ENCODE measurements around the gene TTLL4. TPM values are rescaled to one million over a fixed set of nuclear protein-coding genes. Genes with fewer than 3 reads are reported as not detected.
A peak's percentile ranks its signal among the peaks of the same experiment; 100 is the strongest.

Gene TTLL4
- total and polyA plus RNA-seq, 8 donors: 26.0 to 52.0 (median 41.3) TPM

DNA sequence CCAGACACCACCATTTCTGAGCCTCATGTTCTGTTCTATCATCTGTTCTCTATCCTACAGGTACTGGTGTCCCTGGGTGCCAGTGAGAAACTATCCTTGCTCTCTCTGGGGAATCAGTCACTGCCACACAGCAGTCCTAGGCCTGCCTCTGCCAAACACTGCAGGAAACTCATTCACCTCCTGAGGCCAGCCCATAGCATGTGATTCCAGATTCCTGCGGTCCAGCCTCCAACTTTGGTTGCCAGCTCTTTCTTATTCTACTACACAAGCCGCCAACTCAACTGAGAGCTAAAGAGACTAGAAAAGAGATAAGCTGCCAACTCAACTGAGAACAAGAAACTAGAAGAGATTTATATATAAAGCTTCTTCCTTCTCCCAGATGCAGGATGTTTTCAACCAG lies 8.8 kb upstream of the TTLL4 start:
- no peaks in the 10 kb centered on the region for H3K9me3 ChIP-seq
- peaks cover 0 to 25% of the 10 kb centered on the region in 2 donors for H3K36me3 ChIP-seq
- no peak overlapping the region for H3K4me3 ChIP-seq
- no peak for ATAC-seq
- intact Hi-C loops (cut with DNase I): no loop called here
- no peaks in the 10 kb centered on the region for H3K27me3 ChIP-seq
- H3K4me1 ChIP-seq: no peaks in the 10 kb centered on the region
- TF ChIP-seq, protein P1, sequence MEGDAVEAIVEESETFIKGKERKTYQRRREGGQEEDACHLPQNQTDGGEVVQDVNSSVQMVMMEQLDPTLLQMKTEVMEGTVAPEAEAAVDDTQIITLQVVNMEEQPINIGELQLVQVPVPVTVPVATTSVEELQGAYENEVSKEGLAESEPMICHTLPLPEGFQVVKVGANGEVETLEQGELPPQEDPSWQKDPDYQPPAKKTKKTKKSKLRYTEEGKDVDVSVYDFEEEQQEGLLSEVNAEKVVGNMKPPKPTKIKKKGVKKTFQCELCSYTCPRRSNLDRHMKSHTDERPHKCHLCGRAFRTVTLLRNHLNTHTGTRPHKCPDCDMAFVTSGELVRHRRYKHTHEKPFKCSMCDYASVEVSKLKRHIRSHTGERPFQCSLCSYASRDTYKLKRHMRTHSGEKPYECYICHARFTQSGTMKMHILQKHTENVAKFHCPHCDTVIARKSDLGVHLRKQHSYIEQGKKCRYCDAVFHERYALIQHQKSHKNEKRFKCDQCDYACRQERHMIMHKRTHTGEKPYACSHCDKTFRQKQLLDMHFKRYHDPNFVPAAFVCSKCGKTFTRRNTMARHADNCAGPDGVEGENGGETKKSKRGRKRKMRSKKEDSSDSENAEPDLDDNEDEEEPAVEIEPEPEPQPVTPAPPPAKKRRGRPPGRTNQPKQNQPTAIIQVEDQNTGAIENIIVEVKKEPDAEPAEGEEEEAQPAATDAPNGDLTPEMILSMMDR (IDR thresholded peaks at IDR 0.05): no peak
- no peak overlapping the region for H3K27ac ChIP-seq
- DNase-seq: no peak

DNA sequence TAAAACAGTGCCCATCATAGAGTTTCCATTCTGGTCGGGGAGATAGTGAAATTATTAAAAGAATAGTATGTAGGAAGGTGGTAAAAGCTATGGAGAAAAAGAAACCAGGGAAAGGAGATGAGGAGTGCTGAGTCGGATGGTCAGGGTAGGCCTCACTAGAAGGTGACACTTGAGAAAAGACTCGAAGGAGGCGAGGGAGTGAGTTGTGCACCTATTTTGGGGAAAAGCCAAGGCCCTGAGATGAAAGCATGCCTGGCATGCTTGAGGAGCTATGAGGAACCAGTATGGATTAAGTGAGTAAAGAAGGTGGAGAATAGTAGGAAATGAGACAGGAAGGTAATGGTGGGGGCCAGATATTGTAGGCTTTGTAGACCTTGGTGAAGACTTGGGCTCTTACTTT lies 7.3 kb upstream of the TTLL4 start:
- Histone ChIP-seq H3K4me1 (no peaks in the 10 kb centered on the region), H3K9me3 (no peaks in the 10 kb centered on the region), H3K27ac (no peak overlapping the region), H3K4me3 (no peak overlapping the region), H3K27me3 (no peaks in the 10 kb centered on the region), H3K36me3 (peaks cover 0 to 17% of the 10 kb centered on the region in 2 donors)
- intact Hi-C loops (cut with DNase I): no loop called here
- ATAC-seq: peak; percentile 57
- DNase-seq: no peak
- TF ChIP-seq, protein P1 (IDR thresholded peaks at IDR 0.05): no peak

DNA sequence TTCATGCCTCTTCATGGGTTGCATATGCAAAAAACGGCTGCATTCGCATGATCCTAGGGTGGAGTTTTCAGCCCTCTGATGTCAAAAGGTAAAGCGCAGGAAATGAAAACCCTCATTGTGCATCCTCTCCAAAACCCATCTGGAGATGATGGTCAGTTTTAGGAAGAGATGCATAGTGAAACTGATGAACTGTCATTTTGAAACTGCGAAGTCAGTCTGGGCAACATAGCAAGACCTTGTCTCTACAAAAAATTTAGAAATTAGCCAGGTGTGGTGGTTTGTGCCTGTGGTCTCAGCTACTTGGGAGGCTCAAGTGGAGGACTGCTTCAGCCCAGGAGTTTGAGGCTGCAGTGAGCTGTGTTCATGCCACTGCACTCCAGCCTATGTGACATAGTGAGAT lies 2.5 kb upstream of the TTLL4 start:
- Histone ChIP-seq H3K27ac (no peak overlapping the region), H3K4me1 (peaks cover 8 to 22% of the 10 kb centered on the region in 2 donors), H3K4me3 (no peak overlapping the region), H3K36me3 (no peaks in the 10 kb centered on the region), H3K27me3 (no peaks in the 10 kb centered on the region), H3K9me3 (no peaks in the 10 kb centered on the region)
- intact Hi-C loops (cut with DNase I): no loop called here
- TF ChIP-seq, protein P1 (IDR thresholded peaks at IDR 0.05): no peak
- ATAC-seq (no peak), DNase-seq (no peak)

DNA sequence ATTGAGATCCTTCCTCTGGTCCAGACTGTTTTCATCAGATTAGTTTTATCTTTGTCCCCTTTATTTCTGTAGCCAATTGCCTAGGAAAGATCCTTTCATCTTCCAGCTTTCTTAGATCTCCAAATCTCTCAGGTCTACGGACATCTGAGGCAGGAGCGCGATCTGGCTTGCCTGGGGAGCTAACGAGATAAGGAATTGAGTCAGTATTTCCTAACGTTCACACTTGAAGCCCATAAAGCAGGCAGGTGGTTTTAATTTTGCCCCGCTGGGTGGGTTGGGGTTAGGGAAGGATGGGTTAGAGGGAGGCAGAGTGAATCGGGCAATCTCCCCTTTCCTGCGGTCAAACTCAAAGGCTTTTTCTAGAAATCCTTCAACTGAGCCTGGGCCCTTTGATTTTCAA lies 727 bp upstream of the TTLL4 start:
- no peak for ATAC-seq
- no peak for DNase-seq
- TF ChIP-seq, protein P1 (IDR thresholded peaks at IDR 0.05): no peak
- H3K4me3 ChIP-seq: peak overlapping the region in 1 of 2 donors; percentile 95
- peaks cover 8 to 37% of the 10 kb centered on the region in 2 donors for H3K4me1 ChIP-seq
- no peaks in the 10 kb centered on the region for H3K27me3 ChIP-seq
- intact Hi-C loops (cut with DNase I): loop anchor here in 1 of 2 donors (10.0 kb wide), 1 partner anchor 135 kb away; no protein-coding TSS in a partner anchor
- no peak overlapping the region for H3K27ac ChIP-seq
- no peaks in the 10 kb centered on the region for H3K36me3 ChIP-seq
- no peaks in the 10 kb centered on the region for H3K9me3 ChIP-seq

DNA sequence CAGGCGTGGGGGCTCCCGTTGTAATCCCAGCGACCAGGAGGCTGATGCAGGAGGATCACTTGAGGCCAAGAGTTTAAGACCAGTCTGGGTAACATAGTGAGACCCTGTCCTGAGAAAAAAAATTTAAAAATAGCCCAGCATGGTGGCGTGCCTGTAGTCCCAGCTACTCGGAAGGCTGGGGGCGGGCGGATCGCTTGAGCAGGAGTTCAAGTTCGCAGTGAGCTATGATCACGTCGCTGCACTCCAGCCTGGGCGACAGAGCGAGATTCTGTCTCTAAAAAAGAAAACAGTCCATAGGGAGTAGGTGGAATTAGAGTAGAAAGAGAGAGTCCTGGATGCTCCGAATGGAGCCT lies 325 bp upstream of the TTLL4 start:
- H3K9me3 ChIP-seq: no peaks in the 10 kb centered on the region
- peaks cover 8 to 41% of the 10 kb centered on the region in 2 donors for H3K4me1 ChIP-seq
- H3K27me3 ChIP-seq: no peaks in the 10 kb centered on the region
- DNase-seq (no peak), ATAC-seq (no peak)
- TF ChIP-seq, protein P1 (IDR thresholded peaks at IDR 0.05): no peak
- peak overlapping the region; percentile 94 to 95 for H3K4me3 ChIP-seq
- intact Hi-C loops (cut with DNase I): loop anchor here in 1 of 2 donors (10.0 kb wide), 1 partner anchor 134 kb away; no protein-coding TSS in a partner anchor
- no peaks in the 10 kb centered on the region for H3K36me3 ChIP-seq
- peak overlapping the region; percentile 93 to 96 for H3K27ac ChIP-seq

Measured in left lung (tissue), 10 donors.